Measurements from ENCODE around the gene USP12.
"Not testable (repeated sequence)": the region's sequence is repeated elsewhere in the genome, so short reads cannot be mapped to it uniquely, and the experiment has no call there.

The USP12 gene, protein sequence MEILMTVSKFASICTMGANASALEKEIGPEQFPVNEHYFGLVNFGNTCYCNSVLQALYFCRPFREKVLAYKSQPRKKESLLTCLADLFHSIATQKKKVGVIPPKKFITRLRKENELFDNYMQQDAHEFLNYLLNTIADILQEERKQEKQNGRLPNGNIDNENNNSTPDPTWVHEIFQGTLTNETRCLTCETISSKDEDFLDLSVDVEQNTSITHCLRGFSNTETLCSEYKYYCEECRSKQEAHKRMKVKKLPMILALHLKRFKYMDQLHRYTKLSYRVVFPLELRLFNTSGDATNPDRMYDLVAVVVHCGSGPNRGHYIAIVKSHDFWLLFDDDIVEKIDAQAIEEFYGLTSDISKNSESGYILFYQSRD

DNA sequence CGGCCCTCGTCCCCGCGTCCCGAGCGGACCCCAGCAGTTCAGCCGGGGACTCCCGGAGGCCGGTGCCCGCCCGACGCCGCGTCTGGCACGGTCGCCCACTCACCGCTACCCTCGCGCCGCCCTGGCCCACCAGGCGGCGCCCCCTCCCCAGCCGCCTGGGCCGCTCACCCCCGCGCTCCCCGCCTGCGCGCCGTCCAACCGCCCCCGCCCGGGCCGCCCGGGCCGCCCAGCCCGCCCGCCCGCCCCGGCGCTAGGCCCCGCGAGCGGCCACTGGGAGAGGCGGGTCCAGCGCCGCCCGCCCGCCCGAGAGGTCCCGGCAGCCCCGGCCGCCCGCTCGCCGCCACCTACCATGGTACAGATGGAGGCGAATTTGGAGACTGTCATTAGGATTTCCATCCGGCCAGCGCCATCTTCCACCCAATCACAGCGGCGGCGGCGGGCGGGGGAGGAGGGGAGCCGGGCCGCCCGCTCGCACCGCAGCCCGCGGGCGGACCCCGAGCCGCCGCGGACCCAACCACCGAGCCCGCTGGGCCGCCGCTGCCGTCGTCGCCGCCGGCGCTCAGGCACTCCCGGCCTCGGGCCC, at the start of gene USP12:
Gene USP12 (minus strand): TSS at position 568 of the 583 bp plus-strand sequence. CDS start 172 bp downstream, at position 396.
- no peak for DNase-seq

DNA sequence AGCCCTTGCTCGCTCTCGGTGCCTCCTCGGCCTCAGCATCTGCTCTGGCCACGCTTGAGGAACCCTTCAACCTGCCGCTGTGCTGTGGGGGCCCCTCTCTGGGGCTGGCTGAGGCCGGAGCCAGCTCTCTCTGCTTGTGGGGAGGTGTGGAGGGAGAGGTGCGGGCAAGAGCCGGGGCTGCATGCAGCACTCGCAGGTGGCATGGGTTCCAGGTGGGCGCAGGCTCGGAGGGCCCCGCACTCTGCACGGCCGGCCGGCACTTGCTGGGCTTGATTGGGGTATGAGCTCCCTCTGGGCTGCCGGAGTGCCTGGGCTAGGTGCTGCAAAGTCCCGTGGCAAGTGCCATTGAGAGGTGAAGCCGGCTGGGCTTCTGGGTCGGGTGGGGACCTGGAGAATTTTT, 48.0 kb upstream of the USP12 start:
- DNase-seq, result no peak

- not testable (repeated sequence) for DNase-seq
These were observed 47.2 kb upstream of the USP12 start for GRCh38 chr13:27218861-27219260.

DNA sequence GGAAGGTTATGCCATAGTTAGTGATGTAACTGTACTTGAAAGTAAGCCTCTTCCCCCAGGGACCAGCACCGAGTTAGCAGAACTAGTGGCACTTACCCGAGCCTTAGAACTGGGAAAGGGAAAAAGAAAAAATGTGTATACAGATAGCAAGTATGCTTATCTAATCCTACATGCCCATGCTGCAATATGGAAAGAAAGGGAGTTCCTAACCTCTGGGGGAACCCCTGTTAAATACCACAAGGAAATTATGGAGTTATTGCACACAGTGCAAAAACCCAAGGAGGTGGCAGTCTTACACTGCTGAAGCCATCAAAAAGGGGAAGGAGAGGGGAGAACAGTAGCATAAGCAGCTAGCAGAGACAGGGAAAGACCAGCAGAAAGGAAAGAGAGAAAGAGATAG, 46.2 kb upstream of the USP12 start:
- DNase-seq, result not testable (repeated sequence)

GRCh38 chr13:27213386-27213785, 41.8 kb upstream of the USP12 start:
- not testable (repeated sequence) for DNase-seq

GRCh38 chr13:27211771-27212364, 40.3 kb upstream of the USP12 start:
- DNase-seq, result no peak

GRCh38 chr13:27211271-27211670, 39.7 kb upstream of the USP12 start:
- no peak for DNase-seq

DNA sequence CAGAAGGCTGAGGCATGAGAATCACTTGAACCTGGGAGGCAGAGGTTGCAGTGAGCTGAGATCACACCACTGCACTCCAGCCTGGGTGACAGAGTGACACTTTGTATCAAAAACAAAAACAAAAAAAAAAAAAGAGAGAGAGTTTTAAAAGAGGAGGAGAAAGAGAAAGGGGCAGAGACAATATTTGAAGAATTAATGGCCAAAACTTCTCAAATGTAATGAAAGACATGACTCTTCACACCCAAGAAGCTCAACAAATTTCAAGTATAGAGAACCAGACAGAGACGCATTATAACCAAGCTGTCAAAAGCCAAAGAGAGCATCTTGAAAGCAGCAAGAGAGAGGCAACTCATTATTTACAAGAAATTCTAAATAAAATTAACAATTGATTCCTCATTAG, 36.9 kb upstream of the USP12 start:
- DNase-seq, result no peak

GRCh38 chr13:27203854-27204253, 32.2 kb upstream of the USP12 start:
- DNase-seq, result no peak

- DNase-seq, result no peak
These were observed 31.6 kb upstream of the USP12 start for GRCh38 chr13:27203186-27203585.

GRCh38 chr13:27201661-27202060, 30.1 kb upstream of the USP12 start:
- DNase-seq, result no peak

DNA sequence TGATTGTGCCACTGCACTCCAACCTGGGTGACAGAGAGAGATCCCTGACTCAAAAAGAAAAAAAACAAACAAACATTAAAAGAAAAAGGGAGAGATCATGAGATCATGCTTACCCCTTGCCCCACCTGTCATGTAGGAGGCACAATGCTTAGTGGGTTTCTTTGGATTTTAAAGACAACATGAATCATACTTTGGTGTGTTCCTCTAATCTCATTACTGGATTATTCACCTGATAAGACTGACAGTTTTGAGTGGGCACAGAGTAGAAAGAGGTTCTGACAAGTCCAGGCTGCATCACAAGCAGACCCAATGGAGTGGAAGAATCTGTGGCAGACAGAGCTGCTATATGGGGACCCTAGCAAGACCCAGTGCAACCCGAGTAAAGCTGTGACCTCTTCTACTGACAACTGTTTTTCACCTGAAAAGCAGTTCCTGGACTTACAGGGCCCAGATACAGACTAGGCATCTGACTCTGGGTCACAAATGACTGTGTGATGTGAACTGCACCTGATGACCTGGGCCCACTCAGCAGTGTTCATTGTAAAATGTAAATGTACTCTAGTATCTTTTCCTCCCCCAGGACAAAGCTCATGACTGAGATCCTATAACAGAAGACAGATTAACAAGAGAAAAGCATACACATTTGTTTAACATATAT, 28.9 kb upstream of the USP12 start:
- no peak for DNase-seq

DNA sequence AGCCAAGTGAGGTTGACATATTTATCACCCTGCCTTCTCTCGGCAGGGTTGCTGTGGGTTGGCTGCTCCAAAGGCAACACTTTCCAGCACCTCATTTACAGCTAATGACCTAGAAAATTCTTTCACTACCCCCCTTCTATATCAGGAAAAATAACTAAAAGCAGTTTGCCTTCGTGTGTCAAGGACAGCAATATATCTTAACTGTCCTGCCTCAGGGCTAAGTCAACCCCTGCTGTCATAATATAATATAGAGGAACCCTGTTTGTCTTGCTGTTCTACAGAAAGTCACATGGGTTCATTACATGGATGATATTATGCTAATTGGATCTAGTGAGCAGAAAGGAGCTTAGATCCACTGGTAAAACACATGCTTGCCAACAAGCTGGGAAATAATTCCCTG, 28.1 kb upstream of the USP12 start:
- DNase-seq, result no peak

GRCh38 chr13:27199211-27199610, 27.6 kb upstream of the USP12 start:
- no peak for DNase-seq

DNA sequence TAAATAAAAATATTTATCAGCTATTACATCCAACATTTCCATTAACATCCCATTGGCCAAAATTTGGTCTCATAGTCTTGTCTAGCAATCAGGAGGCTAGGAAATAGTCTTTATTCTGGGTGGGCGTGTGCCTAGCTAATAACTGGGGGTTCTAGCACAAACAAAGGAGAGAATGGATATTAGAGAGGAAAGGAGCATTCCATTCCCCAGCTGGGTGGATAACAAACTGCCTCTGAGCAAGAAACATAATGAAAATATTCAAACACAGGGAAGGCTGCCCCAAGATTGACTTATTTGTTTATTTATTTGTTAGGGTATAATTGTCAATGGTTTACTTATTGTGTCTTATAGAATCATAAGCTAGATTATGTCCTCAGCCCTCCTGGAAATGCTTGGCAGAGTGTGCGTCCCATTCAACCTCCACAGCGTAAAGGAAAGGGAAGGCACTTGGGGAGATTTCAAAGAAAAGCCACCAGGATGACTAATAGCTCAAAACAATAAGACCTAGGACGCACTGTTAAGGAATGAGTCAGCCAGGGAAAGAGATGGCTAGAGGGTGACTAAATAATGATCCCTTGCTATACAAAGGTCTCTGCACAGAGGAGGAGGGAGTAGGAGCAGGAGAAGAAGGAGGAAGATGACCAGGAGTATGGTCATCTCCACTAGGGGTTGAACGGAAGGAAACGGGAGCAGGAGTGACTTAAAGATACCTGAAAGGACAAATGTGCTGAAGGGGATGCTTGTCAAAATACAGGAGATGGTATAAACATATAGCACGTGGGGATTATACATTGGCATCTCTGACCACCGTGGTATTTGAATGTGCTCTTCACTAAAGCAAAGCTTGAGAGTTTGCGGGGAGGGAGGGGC, 23.5 kb upstream of the USP12 start:
- DNase-seq, result no peak

GRCh38 chr13:27194209-27194608, 22.6 kb upstream of the USP12 start:
- no peak for DNase-seq

- DNase-seq, result no peak
These were observed 21.9 kb upstream of the USP12 start for GRCh38 chr13:27193496-27193895.

DNA sequence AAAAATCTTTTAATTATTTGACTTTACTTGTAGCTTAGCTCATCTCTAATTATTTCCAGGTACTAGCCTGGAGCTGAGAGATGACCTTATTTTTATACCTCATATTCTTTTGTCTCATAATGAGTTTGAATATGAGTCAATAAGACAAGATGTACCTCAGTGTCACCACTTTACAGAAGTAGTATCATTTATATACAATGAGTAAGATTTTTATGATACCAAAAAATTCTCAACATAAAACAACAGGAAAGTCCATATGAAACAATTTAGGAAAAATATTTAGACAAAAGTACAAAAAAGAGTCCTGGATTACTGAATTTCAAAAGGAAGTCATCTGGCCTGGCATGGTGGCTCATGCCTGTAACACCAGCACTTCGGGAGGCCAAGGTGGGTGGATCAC, 21.4 kb upstream of the USP12 start:
- DNase-seq, result no peak

GRCh38 chr13:27192367-27192766, 20.8 kb upstream of the USP12 start:
- DNase-seq, result not testable (repeated sequence)

GRCh38 chr13:27189192-27189591, 17.6 kb upstream of the USP12 start:
- no peak for DNase-seq

DNA sequence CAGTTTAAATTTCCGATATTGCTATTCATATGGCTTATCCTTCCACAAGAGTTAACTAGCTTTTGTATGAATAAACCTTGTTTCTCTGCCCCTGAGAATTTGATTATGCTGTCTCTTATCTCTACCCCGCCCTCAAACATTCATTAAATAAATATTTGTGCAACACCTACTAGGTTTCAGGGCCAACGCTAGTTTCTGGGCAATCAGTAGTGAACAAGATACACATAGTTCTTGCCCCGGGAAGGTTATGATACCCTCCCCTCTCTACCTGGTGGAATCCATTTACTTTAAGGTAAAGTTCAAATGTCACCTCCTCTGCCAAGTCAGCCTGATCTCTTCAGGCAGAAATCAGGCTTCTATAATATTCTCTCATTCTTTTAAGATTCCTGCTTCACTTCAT, 16.6 kb upstream of the USP12 start:
- DNase-seq, result no peak

- DNase-seq, result no peak
These were observed 14.7 kb upstream of the USP12 start for GRCh38 chr13:27186295-27186694.

Measured in NCI-H1105 (cell line).